GM23338 (cell line): ENCODE results near the gene PSMD11. TPM values are rescaled to one million over a fixed set of nuclear protein-coding genes. Genes with fewer than 3 reads are reported as not detected.

Experiments used
- ATAC-seq: fragments of 200-7000 bp; cut with Tn5 transposase; 3 replicates; pipeline ENCODE4 v1.9.1; 2020
- DNase-seq: peaks from one replicate; pipeline ENCODE4 v3.0.0-alpha.2; 2015; ENCODE audit warnings: low spot score
- H2AFZ ChIP-seq: fragments of 200-600 bp; sonication (generic); 2 replicates; pipeline ENCODE4 v1.8.0; 2016; ENCODE audit warnings: antibody characterized with exemption, mild to moderate bottlenecking, moderate library complexity
- H3F3A ChIP-seq: fragments of 200-600 bp; sonication (generic); replicated peaks from 2 replicates; pipeline ENCODE4 v1.8.0; 2017; ENCODE audit warnings: antibody characterized with exemption, mixed run types, low read depth
- H3K27ac ChIP-seq: fragments of 200-600 bp; sonication (generic); 2 replicates; pipeline ENCODE4 v1.6.1; 2016; ENCODE audit warnings: low read depth
- H3K27me3 ChIP-seq: fragments of 200-600 bp; sonication (generic); 2 replicates; pipeline ENCODE4 v1.8.0; 2016; ENCODE audit warnings: mild to moderate bottlenecking, mixed run types, moderate library complexity; ENCODE audit not compliant: insufficient read depth
- H3K36me3 ChIP-seq: fragments of 200-600 bp; sonication (generic); 2 replicates; pipeline ENCODE4 v1.8.0; 2016; ENCODE audit warnings: mild to moderate bottlenecking; ENCODE audit not compliant: insufficient read depth
- H3K4me1 ChIP-seq: fragments of 200-600 bp; sonication (generic); 2 replicates; pipeline ENCODE4 v1.8.0; 2016; ENCODE audit warnings: mild to moderate bottlenecking, moderate library complexity; ENCODE audit not compliant: insufficient read depth
- H3K4me2 ChIP-seq: fragments of 200-600 bp; sonication (generic); 2 replicates; pipeline ENCODE4 v1.7.1; 2017; ENCODE audit warnings: mixed run types
- H3K4me3 ChIP-seq: fragments of 200-600 bp; sonication (generic); 2 replicates; pipeline ENCODE4 v1.6.1; 2016; ENCODE audit warnings: mixed run types
- H3K79me2 ChIP-seq: fragments of 200-600 bp; sonication (generic); replicated peaks from 2 replicates; pipeline ENCODE4 v1.8.0; 2017; ENCODE audit warnings: mild to moderate bottlenecking; ENCODE audit not compliant: insufficient read depth
- H3K9me2 ChIP-seq: fragments of 200-600 bp; sonication (generic); 2 replicates; pipeline ENCODE4 v1.8.0; 2017; ENCODE audit not compliant: insufficient read depth
- H4K20me1 ChIP-seq: fragments of 200-600 bp; sonication (generic); replicated peaks from 2 replicates; pipeline ENCODE4 v1.8.0; 2017; ENCODE audit warnings: mild to moderate bottlenecking; ENCODE audit not compliant: insufficient read depth
- H3K27ac Mint-ChIP-seq: 2 replicates; pipeline ENCODE4 v1.8.0; 2020; ENCODE audit warnings: inconsistent platforms, mild to moderate bottlenecking, moderate library complexity, mixed read lengths
- H3K27me3 Mint-ChIP-seq: 3 replicates; pipeline ENCODE4 v1.8.0; 2022; ENCODE audit warnings: low read depth, mild to moderate bottlenecking, moderate library complexity, mixed read lengths, inconsistent platforms; ENCODE audit not compliant: insufficient read depth, poor library complexity
- H3K36me3 Mint-ChIP-seq: 3 replicates; pipeline ENCODE4 v1.8.0; 2021; ENCODE audit warnings: low read depth, mild to moderate bottlenecking, inconsistent platforms, moderate library complexity, mixed read lengths
- H3K4me1 Mint-ChIP-seq: 3 replicates; pipeline ENCODE4 v1.8.0; 2020; ENCODE audit warnings: mild to moderate bottlenecking, inconsistent platforms, mixed read lengths
- H3K4me3 Mint-ChIP-seq: 3 replicates; pipeline ENCODE4 v1.8.0; 2021; ENCODE audit warnings: moderate library complexity, mild to moderate bottlenecking, inconsistent platforms, mixed read lengths
- H3K9me3 Mint-ChIP-seq: 3 replicates; pipeline ENCODE4 v1.8.0; 2020; ENCODE audit warnings: moderate library complexity, mild to moderate bottlenecking, inconsistent platforms, mixed read lengths
- CREB1 ChIP-seq: fragments of 250-450 bp; sonication (Bioruptor Pico); IDR thresholded peaks from 2 replicates; pipeline ENCODE4 v1.5.0; 2020; ENCODE audit warnings: low read depth, mild to moderate bottlenecking, moderate library complexity
- EZH2 ChIP-seq: fragments of 200-600 bp; sonication (generic); IDR thresholded peaks from one replicate; pipeline ENCODE4 v1.8.0; 2017; ENCODE audit warnings: antibody characterized with exemption, mild to moderate bottlenecking, low read depth; ENCODE audit not compliant: unreplicated experiment
- EZH2phosphoT487 ChIP-seq: fragments of 200-600 bp; sonication (generic); IDR thresholded peaks from one replicate; pipeline ENCODE4 v1.8.1; 2018; ENCODE audit warnings: antibody characterized with exemption; ENCODE audit not compliant: unreplicated experiment
- REST ChIP-seq: IDR thresholded peaks from one replicate; pipeline ENCODE4 v1.6.1; 2018; ENCODE audit warnings: antibody characterized with exemption; ENCODE audit not compliant: unreplicated experiment
- STAT1 ChIP-seq: IDR thresholded peaks from one replicate; pipeline ENCODE4 v1.6.1; 2016; ENCODE audit warnings: antibody characterized with exemption; ENCODE audit not compliant: unreplicated experiment
- polyA plus RNA-seq: library from polyadenylated mRNA; unstranded; fragments of >200 nt; fragmentation: Nextera tagmentation; extraction: Ambion mirVana; gene quantifications from 2 replicates; pipeline ENCODE4 v1.2.1, GENCODE V29; 2016
- total RNA-seq: library from RNA; depleted of rRNA; stranded (reverse); fragments of >200 nt; shearing (Covaris generic); gene quantifications from 2 replicates; pipeline ENCODE4 v1.2.3, GENCODE V29; 2014
- TF ChIP-seq, protein P1 (sequence below), 2 experiments: fragments of 200-600 bp in 1 of 2; sonication (generic) in 1 of 2; conservative IDR thresholded peaks; 2 replicates each; pipeline versions ENCODE4 v1.5.1 to v1.6.1; 2016 to 2017; ENCODE audit warnings: antibody characterized with exemption in 2 of 2, low read depth in 2 of 2, mild to moderate bottlenecking in 2 of 2, moderate library complexity in 1 of 2
- TF ChIP-seq, protein P2 (sequence below): fragments of 250-450 bp; sonication (Bioruptor Pico); IDR thresholded peaks from 2 replicates; pipeline ENCODE4 v1.5.0; 2020; ENCODE audit warnings: mild to moderate bottlenecking, moderate library complexity

The PSMD11 gene
- total and polyA plus RNA-seq, 2 experiments from 2014 or later = 180 to 360 TPM

DNA sequence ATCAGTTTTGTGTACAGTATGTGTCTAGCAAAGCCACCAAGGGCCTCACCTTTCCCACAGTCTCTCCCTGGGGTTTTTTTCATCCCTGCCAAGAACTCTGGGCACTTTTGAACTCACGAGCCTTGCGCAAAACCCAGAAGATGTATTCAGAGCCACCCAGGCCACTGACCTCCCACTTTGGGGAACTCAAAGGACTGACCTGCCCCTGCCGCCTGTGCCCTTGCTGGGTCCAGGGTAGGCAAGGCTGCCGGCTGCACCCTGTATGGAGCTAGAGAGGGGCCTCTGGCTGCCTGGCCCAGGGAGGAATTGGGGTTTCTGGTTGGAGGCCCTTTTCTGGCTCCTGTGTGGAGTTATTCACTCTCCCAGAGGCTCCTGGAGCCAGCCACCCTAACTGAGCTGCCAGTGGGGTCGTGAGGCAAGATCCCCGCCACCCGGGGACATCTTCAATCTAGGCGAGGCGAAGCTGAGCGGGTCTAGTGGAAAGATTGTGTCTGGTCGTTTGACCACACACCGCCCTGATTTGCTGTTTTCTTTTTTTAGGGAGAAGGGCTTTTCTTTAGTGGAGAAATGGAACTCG, 44.4 kb downstream of the PSMD11 start:
- Mint-ChIP-seq H3K27me3 (peaks cover 25% of the 10 kb centered on the region), H3K27ac (no peak overlapping the region), H3K36me3 (peaks cover 34% of the 10 kb centered on the region), H3K4me1 (peaks cover 63% of the 10 kb centered on the region), H3K4me3 (peak overlapping the region; percentile 89), H3K9me3 (peaks cover 3% of the 10 kb centered on the region; the same call in 1 of the 3 replicates)
- Histone ChIP-seq H3K9me2 (no peaks in the 10 kb centered on the region), H3K4me1 (peaks cover 37% of the 10 kb centered on the region), H3K36me3 (no peaks in the 10 kb centered on the region; the same call in 1 of the 2 replicates), H3K79me2 (peaks cover 27% of the 10 kb centered on the region), H4K20me1 (peaks cover 17% of the 10 kb centered on the region), H2AFZ (no peak overlapping the region), H3K4me3 (peak overlapping the region; percentile 89), H3K27me3 (no peaks in the 10 kb centered on the region), H3K27ac (no peak overlapping the region), H3F3A (peaks cover 18% of the 10 kb centered on the region), H3K4me2 (peak overlapping the region; percentile 97; the same call in 1 of the 2 replicates)
- TF ChIP-seq EZH2 = no peak
- no peak for ATAC-seq
- DNase-seq = no peak

DNA sequence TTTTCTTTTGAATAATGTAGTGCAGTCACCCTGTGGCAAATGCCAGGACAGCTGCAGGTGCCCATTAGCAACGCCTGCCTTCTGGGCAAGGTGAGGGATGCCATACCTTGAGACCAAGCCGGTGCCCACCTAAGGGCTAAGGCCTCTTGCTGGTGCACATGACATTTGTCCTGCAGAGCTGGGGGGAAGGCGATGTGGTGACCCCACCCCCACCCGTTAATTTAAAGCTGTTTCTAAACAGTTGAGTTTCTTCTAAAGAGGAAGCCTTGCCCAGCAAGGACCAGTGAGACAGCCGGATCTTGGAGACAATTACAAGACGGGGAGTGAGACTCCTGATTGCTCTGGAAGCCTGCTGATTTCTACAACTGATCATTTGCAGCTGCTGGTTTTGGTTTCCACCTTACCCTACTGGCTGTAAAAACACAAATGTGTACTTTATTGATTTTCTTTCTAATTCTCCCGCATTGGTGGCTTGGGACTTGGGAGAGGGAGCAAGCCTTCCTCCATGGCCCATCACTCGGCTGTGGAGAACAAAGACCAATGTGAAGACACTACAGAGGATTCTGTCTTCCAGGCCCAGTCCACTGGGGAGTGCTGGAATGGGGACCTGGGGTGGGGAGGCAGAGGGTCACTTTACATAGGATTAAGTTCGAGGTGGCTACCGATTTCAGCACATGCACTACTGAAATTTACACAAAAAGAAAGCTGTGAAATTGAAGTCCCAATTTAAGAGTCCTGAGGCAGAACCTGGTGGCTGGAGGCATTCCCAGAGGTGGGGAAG, 45.2 kb downstream of the PSMD11 start:
- peak overlapping the region; percentile 51; the same call in 1 of the 2 replicates for H3K4me2 ChIP-seq
- no peak overlapping the region for H2AFZ ChIP-seq
- H3F3A ChIP-seq = peaks cover 18% of the 10 kb centered on the region
- H3K27me3 Mint-ChIP-seq = peaks cover 21% of the 10 kb centered on the region
- H3K27ac Mint-ChIP-seq = no peak overlapping the region
- no peak overlapping the region for H3K27ac ChIP-seq
- peaks cover 27% of the 10 kb centered on the region for H3K79me2 ChIP-seq
- H3K36me3 ChIP-seq = no peaks in the 10 kb centered on the region; the same call in 1 of the 2 replicates
- peaks cover 34% of the 10 kb centered on the region for H3K36me3 Mint-ChIP-seq
- DNase-seq = no peak
- H3K27me3 ChIP-seq = no peaks in the 10 kb centered on the region
- peaks cover 3% of the 10 kb centered on the region; the same call in 2 of the 3 replicates for H3K9me3 Mint-ChIP-seq
- H3K9me2 ChIP-seq = no peaks in the 10 kb centered on the region
- H3K4me1 Mint-ChIP-seq = peaks cover 56% of the 10 kb centered on the region
- H3K4me1 ChIP-seq = peaks cover 33% of the 10 kb centered on the region
- peak overlapping the region; percentile 89 for H3K4me3 Mint-ChIP-seq
- ATAC-seq = no peak
- peaks cover 17% of the 10 kb centered on the region for H4K20me1 ChIP-seq
- no peak overlapping the region for H3K4me3 ChIP-seq
- TF ChIP-seq, protein P1, sequence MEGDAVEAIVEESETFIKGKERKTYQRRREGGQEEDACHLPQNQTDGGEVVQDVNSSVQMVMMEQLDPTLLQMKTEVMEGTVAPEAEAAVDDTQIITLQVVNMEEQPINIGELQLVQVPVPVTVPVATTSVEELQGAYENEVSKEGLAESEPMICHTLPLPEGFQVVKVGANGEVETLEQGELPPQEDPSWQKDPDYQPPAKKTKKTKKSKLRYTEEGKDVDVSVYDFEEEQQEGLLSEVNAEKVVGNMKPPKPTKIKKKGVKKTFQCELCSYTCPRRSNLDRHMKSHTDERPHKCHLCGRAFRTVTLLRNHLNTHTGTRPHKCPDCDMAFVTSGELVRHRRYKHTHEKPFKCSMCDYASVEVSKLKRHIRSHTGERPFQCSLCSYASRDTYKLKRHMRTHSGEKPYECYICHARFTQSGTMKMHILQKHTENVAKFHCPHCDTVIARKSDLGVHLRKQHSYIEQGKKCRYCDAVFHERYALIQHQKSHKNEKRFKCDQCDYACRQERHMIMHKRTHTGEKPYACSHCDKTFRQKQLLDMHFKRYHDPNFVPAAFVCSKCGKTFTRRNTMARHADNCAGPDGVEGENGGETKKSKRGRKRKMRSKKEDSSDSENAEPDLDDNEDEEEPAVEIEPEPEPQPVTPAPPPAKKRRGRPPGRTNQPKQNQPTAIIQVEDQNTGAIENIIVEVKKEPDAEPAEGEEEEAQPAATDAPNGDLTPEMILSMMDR (conservative IDR thresholded peaks at IDR 0.05; ENCODE audit: low read depth in 2 of 2) = no peak
- TF ChIP-seq, protein P2, sequence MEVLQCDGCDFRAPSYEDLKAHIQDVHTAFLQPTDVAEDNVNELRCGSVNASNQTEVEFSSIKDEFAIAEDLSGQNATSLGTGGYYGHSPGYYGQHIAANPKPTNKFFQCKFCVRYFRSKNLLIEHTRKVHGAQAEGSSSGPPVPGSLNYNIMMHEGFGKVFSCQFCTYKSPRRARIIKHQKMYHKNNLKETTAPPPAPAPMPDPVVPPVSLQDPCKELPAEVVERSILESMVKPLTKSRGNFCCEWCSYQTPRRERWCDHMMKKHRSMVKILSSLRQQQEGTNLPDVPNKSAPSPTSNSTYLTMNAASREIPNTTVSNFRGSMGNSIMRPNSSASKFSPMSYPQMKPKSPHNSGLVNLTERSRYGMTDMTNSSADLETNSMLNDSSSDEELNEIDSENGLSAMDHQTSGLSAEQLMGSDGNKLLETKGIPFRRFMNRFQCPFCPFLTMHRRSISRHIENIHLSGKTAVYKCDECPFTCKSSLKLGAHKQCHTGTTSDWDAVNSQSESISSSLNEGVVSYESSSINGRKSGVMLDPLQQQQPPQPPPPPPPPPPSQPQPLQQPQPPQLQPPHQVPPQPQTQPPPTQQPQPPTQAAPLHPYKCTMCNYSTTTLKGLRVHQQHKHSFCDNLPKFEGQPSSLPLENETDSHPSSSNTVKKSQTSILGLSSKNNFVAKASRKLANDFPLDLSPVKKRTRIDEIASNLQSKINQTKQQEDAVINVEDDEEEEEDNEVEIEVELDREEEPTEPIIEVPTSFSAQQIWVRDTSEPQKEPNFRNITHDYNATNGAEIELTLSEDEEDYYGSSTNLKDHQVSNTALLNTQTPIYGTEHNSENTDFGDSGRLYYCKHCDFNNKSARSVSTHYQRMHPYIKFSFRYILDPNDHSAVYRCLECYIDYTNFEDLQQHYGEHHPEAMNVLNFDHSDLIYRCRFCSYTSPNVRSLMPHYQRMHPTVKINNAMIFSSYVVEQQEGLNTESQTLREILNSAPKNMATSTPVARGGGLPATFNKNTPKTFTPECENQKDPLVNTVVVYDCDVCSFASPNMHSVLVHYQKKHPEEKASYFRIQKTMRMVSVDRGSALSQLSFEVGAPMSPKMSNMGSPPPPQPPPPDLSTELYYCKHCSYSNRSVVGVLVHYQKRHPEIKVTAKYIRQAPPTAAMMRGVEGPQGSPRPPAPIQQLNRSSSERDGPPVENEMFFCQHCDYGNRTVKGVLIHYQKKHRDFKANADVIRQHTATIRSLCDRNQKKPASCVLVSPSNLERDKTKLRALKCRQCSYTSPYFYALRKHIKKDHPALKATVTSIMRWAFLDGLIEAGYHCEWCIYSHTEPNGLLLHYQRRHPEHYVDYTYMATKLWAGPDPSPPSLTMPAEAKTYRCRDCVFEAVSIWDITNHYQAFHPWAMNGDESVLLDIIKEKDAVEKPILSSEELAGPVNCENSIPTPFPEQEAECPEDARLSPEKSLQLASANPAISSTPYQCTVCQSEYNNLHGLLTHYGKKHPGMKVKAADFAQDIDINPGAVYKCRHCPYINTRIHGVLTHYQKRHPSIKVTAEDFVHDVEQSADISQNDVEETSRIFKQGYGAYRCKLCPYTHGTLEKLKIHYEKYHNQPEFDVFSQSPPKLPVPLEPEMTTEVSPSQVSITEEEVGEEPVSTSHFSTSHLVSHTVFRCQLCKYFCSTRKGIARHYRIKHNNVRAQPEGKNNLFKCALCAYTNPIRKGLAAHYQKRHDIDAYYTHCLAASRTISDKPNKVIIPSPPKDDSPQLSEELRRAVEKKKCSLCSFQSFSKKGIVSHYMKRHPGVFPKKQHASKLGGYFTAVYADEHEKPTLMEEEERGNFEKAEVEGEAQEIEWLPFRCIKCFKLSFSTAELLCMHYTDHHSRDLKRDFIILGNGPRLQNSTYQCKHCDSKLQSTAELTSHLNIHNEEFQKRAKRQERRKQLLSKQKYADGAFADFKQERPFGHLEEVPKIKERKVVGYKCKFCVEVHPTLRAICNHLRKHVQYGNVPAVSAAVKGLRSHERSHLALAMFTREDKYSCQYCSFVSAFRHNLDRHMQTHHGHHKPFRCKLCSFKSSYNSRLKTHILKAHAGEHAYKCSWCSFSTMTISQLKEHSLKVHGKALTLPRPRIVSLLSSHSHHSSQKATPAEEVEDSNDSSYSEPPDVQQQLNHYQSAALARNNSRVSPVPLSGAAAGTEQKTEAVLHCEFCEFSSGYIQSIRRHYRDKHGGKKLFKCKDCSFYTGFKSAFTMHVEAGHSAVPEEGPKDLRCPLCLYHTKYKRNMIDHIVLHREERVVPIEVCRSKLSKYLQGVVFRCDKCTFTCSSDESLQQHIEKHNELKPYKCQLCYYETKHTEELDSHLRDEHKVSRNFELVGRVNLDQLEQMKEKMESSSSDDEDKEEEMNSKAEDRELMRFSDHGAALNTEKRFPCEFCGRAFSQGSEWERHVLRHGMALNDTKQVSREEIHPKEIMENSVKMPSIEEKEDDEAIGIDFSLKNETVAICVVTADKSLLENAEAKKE (CRISPR knock-in tag) = no peak
- TF ChIP-seq CREB1 (CRISPR knock-in tag) (no peak), STAT1 (no peak), EZH2phosphoT487 (no peak), REST (no peak)
